ENCODE results near the gene IL26.

DNA sequence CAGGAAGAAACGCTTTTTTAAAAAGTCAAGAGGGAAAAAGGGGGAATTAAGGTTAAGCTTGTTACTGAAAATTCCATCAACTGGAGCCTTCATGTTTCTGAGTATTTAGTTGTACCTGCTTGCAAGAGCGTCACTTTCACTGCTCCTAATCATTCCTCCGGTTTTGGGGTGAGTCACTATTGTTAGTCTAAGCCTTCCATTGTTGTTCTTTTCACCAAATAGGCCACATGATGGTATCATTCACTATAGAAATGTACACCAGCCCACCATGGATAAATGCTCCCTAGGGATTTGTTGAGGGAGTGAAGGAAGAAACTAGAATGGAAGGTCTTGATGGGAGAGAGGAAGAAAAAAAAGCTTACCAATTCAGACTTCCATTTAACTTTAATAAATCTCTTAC lies 24.8 kb upstream of the IL26 start:
- TF ChIP-seq, protein P1, sequence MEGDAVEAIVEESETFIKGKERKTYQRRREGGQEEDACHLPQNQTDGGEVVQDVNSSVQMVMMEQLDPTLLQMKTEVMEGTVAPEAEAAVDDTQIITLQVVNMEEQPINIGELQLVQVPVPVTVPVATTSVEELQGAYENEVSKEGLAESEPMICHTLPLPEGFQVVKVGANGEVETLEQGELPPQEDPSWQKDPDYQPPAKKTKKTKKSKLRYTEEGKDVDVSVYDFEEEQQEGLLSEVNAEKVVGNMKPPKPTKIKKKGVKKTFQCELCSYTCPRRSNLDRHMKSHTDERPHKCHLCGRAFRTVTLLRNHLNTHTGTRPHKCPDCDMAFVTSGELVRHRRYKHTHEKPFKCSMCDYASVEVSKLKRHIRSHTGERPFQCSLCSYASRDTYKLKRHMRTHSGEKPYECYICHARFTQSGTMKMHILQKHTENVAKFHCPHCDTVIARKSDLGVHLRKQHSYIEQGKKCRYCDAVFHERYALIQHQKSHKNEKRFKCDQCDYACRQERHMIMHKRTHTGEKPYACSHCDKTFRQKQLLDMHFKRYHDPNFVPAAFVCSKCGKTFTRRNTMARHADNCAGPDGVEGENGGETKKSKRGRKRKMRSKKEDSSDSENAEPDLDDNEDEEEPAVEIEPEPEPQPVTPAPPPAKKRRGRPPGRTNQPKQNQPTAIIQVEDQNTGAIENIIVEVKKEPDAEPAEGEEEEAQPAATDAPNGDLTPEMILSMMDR (IDR thresholded peaks at IDR 0.05), result no peak
- TF ChIP-seq POLR2A (IDR thresholded peaks at IDR 0.05) (no peak), POLR2AphosphoS5 (IDR thresholded peaks at IDR 0.05) (no peak)
